Fibroblast of the aortic adventitia (primary cell): ENCODE results near the gene NAV2. TPM values are rescaled to one million over a fixed set of nuclear protein-coding genes. Genes with fewer than 3 reads are reported as not detected.
A peak's percentile ranks its signal among the peaks of the same experiment; 100 is the strongest.

Experiments
- DNase-seq: peaks from one replicate; pipeline ENCODE4 v3.0.0-alpha.2; 2010; ENCODE audit warnings: low read depth
- H3K4me3 ChIP-seq: 2 replicates; pipeline ENCODE4 v1.5.1; 2011; ENCODE audit warnings: low read depth, mild to moderate bottlenecking, control low read depth, low read length, moderate library complexity
- total RNA-seq: library from RNA; depleted of rRNA; stranded (reverse); fragments of >200 nt; gene quantifications from 2 replicates; pipeline ENCODE4 v1.2.3, GENCODE V29; 2012; ENCODE audit warnings: low replicate concordance
- TF ChIP-seq, protein P1 (sequence below): IDR thresholded peaks from 2 replicates; pipeline ENCODE4 v1.5.1; 2011; ENCODE audit warnings: mild to moderate bottlenecking, low read length, control low read depth, inconsistent platforms; ENCODE audit not compliant: insufficient read depth

NAV2 gene
- total RNA-seq, 1 donor: 44.6 TPM

DNA sequence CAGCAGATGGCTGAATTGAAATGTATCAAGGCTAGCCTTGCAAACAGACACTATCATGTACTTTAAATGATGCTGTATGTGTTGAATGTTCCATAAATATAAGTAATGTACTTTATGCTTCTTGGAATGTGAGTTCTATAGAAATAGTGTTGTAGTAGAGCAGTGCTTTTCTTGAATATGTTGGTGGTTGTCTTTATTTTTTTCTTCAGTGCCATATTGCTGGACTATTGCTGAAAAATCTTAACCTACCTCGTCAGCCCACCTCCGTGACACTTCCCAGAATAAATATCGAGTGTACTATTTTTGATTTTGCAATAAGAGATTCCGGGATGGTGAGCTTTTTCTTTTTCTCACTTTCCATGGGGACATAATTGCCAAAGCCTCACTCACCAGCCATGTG, 153.9 kb downstream of the NAV2 start:
- TF ChIP-seq, protein P1, sequence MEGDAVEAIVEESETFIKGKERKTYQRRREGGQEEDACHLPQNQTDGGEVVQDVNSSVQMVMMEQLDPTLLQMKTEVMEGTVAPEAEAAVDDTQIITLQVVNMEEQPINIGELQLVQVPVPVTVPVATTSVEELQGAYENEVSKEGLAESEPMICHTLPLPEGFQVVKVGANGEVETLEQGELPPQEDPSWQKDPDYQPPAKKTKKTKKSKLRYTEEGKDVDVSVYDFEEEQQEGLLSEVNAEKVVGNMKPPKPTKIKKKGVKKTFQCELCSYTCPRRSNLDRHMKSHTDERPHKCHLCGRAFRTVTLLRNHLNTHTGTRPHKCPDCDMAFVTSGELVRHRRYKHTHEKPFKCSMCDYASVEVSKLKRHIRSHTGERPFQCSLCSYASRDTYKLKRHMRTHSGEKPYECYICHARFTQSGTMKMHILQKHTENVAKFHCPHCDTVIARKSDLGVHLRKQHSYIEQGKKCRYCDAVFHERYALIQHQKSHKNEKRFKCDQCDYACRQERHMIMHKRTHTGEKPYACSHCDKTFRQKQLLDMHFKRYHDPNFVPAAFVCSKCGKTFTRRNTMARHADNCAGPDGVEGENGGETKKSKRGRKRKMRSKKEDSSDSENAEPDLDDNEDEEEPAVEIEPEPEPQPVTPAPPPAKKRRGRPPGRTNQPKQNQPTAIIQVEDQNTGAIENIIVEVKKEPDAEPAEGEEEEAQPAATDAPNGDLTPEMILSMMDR: no peak
- H3K4me3 ChIP-seq: no peak overlapping the region
- no peak for DNase-seq

DNA sequence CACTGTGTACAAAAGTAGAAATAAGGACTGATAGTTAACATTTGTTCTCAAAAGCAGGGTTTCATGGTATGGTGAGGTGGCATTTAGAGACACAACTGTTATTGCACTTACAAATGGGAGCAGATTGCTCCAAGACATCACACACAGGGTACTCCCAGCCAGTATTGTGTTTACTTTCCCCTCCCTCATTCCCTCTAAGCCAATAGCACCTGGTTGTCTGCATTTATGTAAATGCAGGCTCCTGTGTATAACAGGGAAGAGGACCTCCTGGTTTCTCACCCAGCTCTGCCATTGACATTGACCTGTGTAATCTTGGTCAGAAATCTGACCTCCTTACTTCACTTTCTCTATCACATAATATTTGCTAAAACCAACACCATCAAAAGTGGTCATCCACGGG, 154.4 kb downstream of the NAV2 start:
- no peak for DNase-seq
- TF ChIP-seq, protein P1: no peak
- H3K4me3 ChIP-seq: no peak overlapping the region

DNA sequence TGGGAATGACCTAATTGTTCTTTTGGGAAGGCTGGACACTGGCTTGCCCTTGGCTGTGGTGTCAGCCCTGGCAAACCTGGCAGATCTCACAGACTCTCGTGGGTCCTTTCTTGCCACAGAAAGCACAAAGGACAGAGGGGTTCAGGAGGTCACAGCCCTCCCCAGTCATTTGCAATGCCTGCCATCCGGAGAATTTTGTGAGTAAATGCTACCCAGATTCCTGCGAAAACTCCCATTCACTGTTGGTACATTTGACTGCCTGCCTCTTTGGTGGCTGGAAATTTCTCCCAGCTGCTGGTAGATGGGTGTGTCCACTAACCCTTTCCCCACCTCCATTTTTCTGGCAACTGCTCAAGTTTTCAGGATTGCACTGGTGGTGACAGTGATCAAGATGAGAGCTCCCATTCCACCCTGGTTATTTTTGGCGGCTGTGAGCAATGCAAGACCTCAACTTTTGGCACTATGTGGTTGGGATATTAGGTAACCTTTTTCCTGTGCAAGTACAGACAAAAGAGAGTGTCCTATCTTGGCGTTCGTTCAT, 155.7 kb downstream of the NAV2 start:
- peak; percentile 98 for DNase-seq
- H3K4me3 ChIP-seq: no peak overlapping the region
- TF ChIP-seq, protein P1: no peak

DNA sequence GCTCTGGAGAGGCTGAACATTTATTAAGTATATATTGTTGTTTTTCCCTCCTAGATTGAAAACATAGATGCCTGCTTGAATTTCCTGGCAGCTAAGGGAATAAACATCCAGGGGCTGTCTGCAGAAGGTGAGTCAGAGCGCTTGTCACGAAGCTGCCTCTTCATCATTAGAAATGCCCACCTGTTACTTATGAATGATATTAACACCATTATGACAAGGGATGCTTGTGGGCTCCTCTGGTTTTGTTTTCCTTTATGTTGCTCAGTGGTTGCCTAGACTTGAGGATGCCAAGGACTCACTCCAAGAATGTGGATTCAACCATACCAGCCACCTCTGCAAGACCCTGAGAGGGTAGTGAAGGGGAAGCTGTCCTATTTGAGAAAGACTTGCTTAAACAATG, 156.2 kb downstream of the NAV2 start:
- no peak overlapping the region for H3K4me3 ChIP-seq
- no peak for DNase-seq
- TF ChIP-seq, protein P1: no peak

DNA sequence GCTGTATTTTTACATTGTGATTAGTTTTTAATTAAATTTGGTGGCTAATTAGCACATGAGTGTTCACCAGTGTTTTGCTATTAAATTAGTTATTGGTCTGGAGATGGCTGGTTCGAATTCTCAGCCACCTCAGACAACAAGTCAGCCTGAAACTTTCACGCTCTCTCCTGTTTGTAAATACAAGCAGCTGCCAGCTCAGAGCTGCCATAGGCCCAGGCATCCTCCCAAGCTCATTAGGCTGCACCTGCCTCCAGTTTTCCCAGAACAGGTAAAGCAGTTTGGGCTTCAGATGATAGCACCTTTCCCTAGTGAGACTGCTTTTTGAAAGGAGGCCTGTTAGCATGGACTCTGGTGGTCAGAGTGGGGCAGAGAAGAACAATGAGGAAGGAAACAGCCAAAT, 156.8 kb downstream of the NAV2 start:
- TF ChIP-seq, protein P1: no peak
- H3K4me3 ChIP-seq: no peak overlapping the region
- no peak for DNase-seq

DNA sequence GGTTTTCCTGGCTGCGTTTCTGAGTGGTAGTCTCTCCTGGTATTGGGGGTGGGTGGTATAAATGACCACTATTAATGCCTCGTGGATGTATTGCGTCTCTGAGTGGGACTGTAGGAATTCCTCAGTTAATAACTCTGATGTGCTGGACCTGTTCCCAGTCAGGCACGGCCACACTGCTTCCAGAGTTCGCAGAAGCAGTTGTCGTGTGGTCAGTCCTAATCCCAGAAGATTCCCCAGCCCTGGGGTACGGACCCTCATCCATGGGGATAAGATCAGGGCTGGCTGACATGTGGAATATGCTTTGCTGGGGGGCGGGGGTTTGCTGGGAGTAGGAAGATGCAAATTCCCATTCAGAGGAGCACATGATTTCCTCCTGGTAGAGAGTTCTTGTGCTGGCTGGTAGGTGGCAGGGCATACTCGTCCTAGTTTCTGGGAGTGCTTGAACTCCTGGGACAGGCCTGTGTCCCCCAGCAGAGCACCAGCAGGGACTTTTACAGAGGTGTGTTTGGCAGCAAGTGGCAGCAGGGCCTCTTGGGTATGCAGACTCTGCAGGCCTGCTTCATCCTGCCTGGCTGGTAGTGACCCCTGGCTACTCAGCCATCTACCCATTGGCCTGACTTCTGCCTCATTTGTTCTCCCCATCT, 157.4 kb downstream of the NAV2 start:
- no peak overlapping the region for H3K4me3 ChIP-seq
- TF ChIP-seq, protein P1: no peak
- no peak for DNase-seq

DNA sequence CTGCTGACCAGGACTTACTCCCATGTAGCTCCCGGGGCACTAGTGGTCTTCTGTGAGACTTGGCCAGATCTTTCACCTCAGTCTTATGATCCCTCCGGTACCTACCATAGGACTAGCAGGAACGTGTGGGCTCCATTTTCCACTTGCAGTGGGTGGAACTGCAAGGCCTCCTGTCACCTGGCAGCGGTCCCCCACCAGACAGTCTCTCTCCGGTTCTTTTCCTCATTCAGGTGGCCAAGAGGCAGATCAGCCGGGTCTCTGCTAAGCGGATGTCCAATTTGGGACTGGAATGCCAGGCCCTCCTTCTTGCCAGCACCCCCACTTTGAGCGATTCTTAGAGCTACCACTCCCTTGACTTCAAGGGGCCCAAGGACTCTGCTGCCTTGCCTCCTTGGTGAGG, 158.9 kb downstream of the NAV2 start:
- DNase-seq: no peak
- no peak overlapping the region for H3K4me3 ChIP-seq
- TF ChIP-seq, protein P1: no peak
